GM06990 (cell line): ENCODE data around the gene MTRF1L.

Experiments
- DNase-seq: peaks from one replicate; pipeline ENCODE4 v3.0.0-alpha.2; 2011; ENCODE audit not compliant: insufficient read length; ENCODE audit errors: extremely low read depth
- H3K27me3 ChIP-seq: replicated peaks from 2 replicates; pipeline ENCODE4 v1.6.0; 2011; ENCODE audit warnings: low read length; ENCODE audit not compliant: control insufficient read depth, insufficient read depth
- H3K36me3 ChIP-seq: 2 replicates; pipeline ENCODE4 v1.5.1; 2011; ENCODE audit warnings: low read length; ENCODE audit not compliant: control insufficient read depth, insufficient read depth
- H3K4me3 ChIP-seq: replicated peaks from 2 replicates; pipeline ENCODE4 v1.5.1; 2011; ENCODE audit warnings: low read depth, mild to moderate bottlenecking, control low read depth, low read length
- CTCF ChIP-seq: IDR thresholded peaks from 2 replicates; pipeline ENCODE4 v1.5.1; 2011; ENCODE audit warnings: low read length, control low read depth, mild to moderate bottlenecking, inconsistent platforms; ENCODE audit not compliant: insufficient read depth, poor library complexity, severe bottlenecking

The MTRF1L gene

GRCh38 chr6:153031335-153031955 is 28.9 kb upstream of the MTRF1L start:
- Histone ChIP-seq H3K27me3 (no peaks in the 10 kb centered on the region), H3K4me3 (no peak overlapping the region), H3K36me3 (no peaks in the 10 kb centered on the region)
- no peak for DNase-seq
- no peak for TF ChIP-seq CTCF

GRCh38 chr6:153028963-153029362 is 26.5 kb upstream of the MTRF1L start:
- Histone ChIP-seq H3K4me3 (no peak overlapping the region), H3K36me3 (no peaks in the 10 kb centered on the region), H3K27me3 (no peaks in the 10 kb centered on the region)
- no peak for DNase-seq
- TF ChIP-seq CTCF, result no peak

GRCh38 chr6:153028286-153028685 is 25.8 kb upstream of the MTRF1L start:
- Histone ChIP-seq H3K4me3 (no peak overlapping the region), H3K27me3 (no peaks in the 10 kb centered on the region), H3K36me3 (no peaks in the 10 kb centered on the region)
- DNase-seq, result no peak
- TF ChIP-seq CTCF, result no peak

- no peak overlapping the region for H3K4me3 ChIP-seq
- DNase-seq, result no peak
- no peaks in the 10 kb centered on the region for H3K27me3 ChIP-seq
- H3K36me3 ChIP-seq, result no peaks in the 10 kb centered on the region
- TF ChIP-seq CTCF, result no peak
These were observed 25.0 kb upstream of the MTRF1L start for GRCh38 chr6:153027480-153027879.

GRCh38 chr6:153024709-153025017 is 22.2 kb upstream of the MTRF1L start:
- no peaks in the 10 kb centered on the region for H3K36me3 ChIP-seq
- H3K4me3 ChIP-seq, result no peak overlapping the region
- no peak for DNase-seq
- H3K27me3 ChIP-seq, result no peaks in the 10 kb centered on the region
- TF ChIP-seq CTCF, result no peak
